Right lobe of liver (tissue), 6 donors: ENCODE measurements around the gene ACER1. TPM values are rescaled to one million over a fixed set of nuclear protein-coding genes. Genes with fewer than 3 reads are reported as not detected.

Experiments
- ATAC-seq, 4 donors: fragments of 200-7000 bp; cut with Tn5 transposase; one replicate each; pipeline ENCODE4 v1.9.1; 2020; ENCODE audit warnings: mild to moderate bottlenecking in 4 of 4, moderate library complexity in 4 of 4
- DNase-seq, 3 donors: peaks; one replicate each; pipeline ENCODE4 v3.0.0-alpha.2; 2020
- H3K27ac ChIP-seq, 3 donors: fragments of 200-600 bp; one replicate each; pipeline ENCODE4 v1.8.0; 2022
- H3K27me3 ChIP-seq, 2 donors: fragments of 200-600 bp; one replicate each; pipeline ENCODE4 v1.8.0; 2022
- H3K36me3 ChIP-seq, 4 donors: fragments of 200-600 bp; sonication (generic) in 1 of 4; one replicate each; pipeline versions ENCODE4 v1.5.1 to v1.8.0; 2017 to 2022; ENCODE audit warnings: control low read depth in 1 of 4
- H3K4me1 ChIP-seq, 4 donors: fragments of 200-600 bp; sonication (generic) in 1 of 4; one replicate each; pipeline versions ENCODE4 v1.5.1 to v1.8.0; 2017 to 2022; ENCODE audit warnings: control low read depth in 1 of 4
- H3K4me3 ChIP-seq, 3 donors: fragments of 200-600 bp; one replicate each; pipeline ENCODE4 v1.8.0; 2022
- H3K9me3 ChIP-seq, 4 donors: fragments of 200-600 bp; sonication (generic) in 1 of 4; one replicate each; pipeline versions ENCODE4 v1.5.1 to v1.8.0; 2017 to 2022; ENCODE audit warnings: control low read depth in 1 of 4
- CTCF ChIP-seq, 4 donors: fragments of 200-600 bp in 3 of 4; fragments of 450-650 bp in 1 of 4; IDR thresholded peaks; one replicate each; pipeline versions ENCODE4 v1.5.1 to v1.8.0; 2016 to 2022; ENCODE audit warnings: antibody characterized with exemption in 4 of 4, mild to moderate bottlenecking in 2 of 4
- POLR2A ChIP-seq: fragments of 450-650 bp; IDR thresholded peaks from one replicate; pipeline ENCODE4 v1.6.1; 2017; ENCODE audit warnings: antibody characterized with exemption, mild to moderate bottlenecking
- WGBS: methylation state at CpG from one replicate; pipeline ENCODE4 v1.1.6; 2018; ENCODE audit warnings: low coverage, low lambda C conversion rate; ENCODE audit not compliant: insufficient coverage; ENCODE audit errors: missing lambda C conversion rate; 5-methylcytosine and 5-hydroxymethylcytosine counted together
- intact Hi-C, 2 donors: fragments of 100-400 bp; cut with DNase I; formaldehyde crosslinking; loops; one replicate each; pipeline versions ENCODE4 v1.11.2 to v1.14.1; 2022
- long read RNA-seq: library from polyadenylated mRNA; unstranded; transcript quantifications from one replicate; pipeline ENCODE4 v2.0.0, GENCODE V29; 2019
- total RNA-seq, 6 experiments: library from RNA; depleted of rRNA in 2 of 6; stranded (reverse); fragments of >200 nt in 2 of 6; fragmentation: NEBNext Ultra II Directional in 3 of 6; extraction: Animal tissue kit (Norgen Biotek cat#: 25700) in 3 of 6; gene quantifications; one replicate each; pipeline versions ENCODE4 v1.1.0 to v1.2.4, GENCODE V29; 2016 to 2023
- donor health status: DM: no; HTN: yes; CAD: no.
- donor health status: DM: no; HTN: no; CAD: no.
- donor health status: DM: no; HTN: no; CAD: no.
- donor health status: DM: no; HTN: yes; CAD: no.
- donor health status: DM: no; HTN: yes; CAD: no.

The ACER1 gene
- under 1 TPM in 1 of 6 experiments, not detected in 5; 0.48 TPM for total RNA-seq
- long read RNA-seq: 0 reads

GRCh38 chr19:6333439-6333838 is at the start of gene ACER1:
Gene ACER1 (minus strand): TSS chr19:6333612. CDS start chr19:6333551, 61 bp downstream.
- Histone ChIP-seq H3K27ac (no peak within 1 kb of the TSS), H3K9me3 (no peaks in the 10 kb centered on the region), H3K27me3 (no peaks in the 10 kb centered on the region), H3K4me3 (no peak within 1 kb of the TSS), H3K36me3 (no peaks in the 10 kb centered on the region), H3K4me1 (no peaks in the 10 kb centered on the region)
- TF ChIP-seq POLR2A (no peak), CTCF (IDR thresholded peaks at IDR 0.05) (no peak)
- DNase-seq (no peak), ATAC-seq (no peak)
- 68% methylated on average over 10 of the region's 17 CpGs for WGBS
- intact Hi-C loops: no loop called here

- ATAC-seq (no peak), DNase-seq (no peak)
- no peaks in the 10 kb centered on the region for H3K9me3 ChIP-seq
- no peak for TF ChIP-seq CTCF (IDR thresholded peaks at IDR 0.05)
- WGBS: 96% methylated on average over 8 of the region's 19 CpGs
- no peak overlapping the region for H3K27ac ChIP-seq
- intact Hi-C loops: no loop called here
- no peaks in the 10 kb centered on the region for H3K27me3 ChIP-seq
- no peaks in the 10 kb centered on the region for H3K4me1 ChIP-seq
- no peak overlapping the region for H3K4me3 ChIP-seq
- peaks cover 0 to 71% (median 35%) of the 10 kb centered on the region in 4 donors for H3K36me3 ChIP-seq
Measured at GRCh38 chr19:6383188-6383587, 49.8 kb upstream of the ACER1 start.

- DNase-seq: no peak
Measured at GRCh38 chr19:6381030-6381750, 47.8 kb upstream of the ACER1 start.

GRCh38 chr19:6379744-6380143 is 46.3 kb upstream of the ACER1 start:
- Histone ChIP-seq H3K9me3 (no peaks in the 10 kb centered on the region), H3K27ac (no peak overlapping the region), H3K36me3 (peaks cover 0 to 53% (median 27%) of the 10 kb centered on the region in 4 donors), H3K4me3 (no peak overlapping the region), H3K4me1 (no peaks in the 10 kb centered on the region), H3K27me3 (no peaks in the 10 kb centered on the region)
- DNase-seq (no peak), ATAC-seq (no peak)
- WGBS: 100% methylated on average over 1 of the region's 3 CpGs
- intact Hi-C loops: no loop called here
- TF ChIP-seq CTCF (IDR thresholded peaks at IDR 0.05) (no peak), POLR2A (no peak)

More at GRCh38 chr19:6381030-6381750, 47.8 kb upstream of the ACER1 start:
- Histone ChIP-seq H3K9me3 (no peaks in the 10 kb centered on the region), H3K36me3 (peaks cover 0 to 57% (median 28%) of the 10 kb centered on the region in 4 donors), H3K4me1 (no peaks in the 10 kb centered on the region), H3K27ac (no peak overlapping the region), H3K27me3 (no peaks in the 10 kb centered on the region), H3K4me3 (no peak overlapping the region)
- ATAC-seq: peak in 1 of 4 donors; percentile 17
- intact Hi-C loops: no loop called here
- TF ChIP-seq POLR2A (no peak), CTCF (IDR thresholded peaks at IDR 0.05) (no peak)
- 98% methylated on average over 15 of the region's 40 CpGs for WGBS
